Hepatic stellate cell (primary cell): ENCODE measurements around the gene E2F1.

Experiments used
- DNase-seq: peaks from one replicate; pipeline ENCODE4 v3.0.0; 2011; ENCODE audit warnings: low spot score

Gene E2F1

GRCh38 chr20:33687370-33687915, 1.3 kb upstream of the E2F1 start:
- DNase-seq: no peak

DNA sequence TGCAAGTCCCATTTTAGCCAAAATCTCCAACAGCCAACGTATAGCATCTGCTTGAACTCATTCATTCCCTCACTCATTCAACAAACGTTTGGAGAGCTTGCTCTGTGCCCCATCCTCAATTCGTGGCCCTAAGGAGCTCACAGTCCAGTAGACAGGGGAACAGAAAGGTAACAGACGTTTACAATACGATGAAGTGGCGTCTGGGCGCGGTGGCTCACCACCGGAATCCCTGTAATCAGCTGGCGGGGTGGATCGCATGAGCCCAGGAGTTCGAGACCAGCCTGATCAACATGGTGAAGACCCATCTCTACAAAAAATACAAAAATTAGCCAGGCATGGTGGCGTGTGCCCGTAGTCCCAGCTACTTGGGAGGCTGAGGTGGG, 790 bp upstream of the E2F1 start:
- DNase-seq: no peak

DNA sequence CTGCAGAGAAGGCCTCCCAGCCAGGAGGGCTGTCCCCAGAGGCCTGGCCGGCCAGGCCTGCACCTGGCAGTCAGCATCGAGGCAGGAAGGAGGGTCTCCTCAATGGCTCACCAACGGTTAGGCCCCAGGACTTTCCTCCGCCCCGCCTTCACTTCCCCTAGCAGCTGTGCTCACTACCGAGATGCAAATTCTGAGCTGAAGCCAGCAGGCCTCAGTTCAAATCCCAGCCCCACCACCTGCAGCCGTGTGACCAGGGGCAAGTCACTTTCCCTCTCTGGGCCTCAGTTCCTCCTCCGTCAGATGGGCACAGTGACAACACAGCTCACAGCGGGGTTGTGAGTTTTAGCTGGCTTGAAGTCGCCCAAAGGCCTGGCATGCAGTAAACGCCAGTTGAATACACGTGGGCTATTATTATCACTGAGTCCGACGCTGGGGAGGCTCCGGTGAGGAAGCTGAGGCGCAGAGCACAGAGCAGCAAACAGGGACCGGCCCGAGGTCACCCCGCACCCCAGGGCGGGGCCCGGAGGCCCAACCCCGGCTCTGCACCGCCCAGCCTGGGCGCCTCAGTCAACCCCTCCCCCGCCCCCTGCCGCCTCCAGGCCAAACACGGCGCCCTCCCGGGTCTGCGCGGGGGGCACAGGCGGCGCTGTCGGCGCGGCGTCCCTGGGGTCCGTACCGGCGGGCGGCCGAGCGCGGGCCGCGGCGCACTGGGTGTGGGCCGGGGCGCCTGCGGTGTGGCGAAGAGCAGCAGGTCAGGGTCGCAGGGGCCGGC, 671 bp downstream of the E2F1 start:
- peak; percentile 43 for DNase-seq

DNA sequence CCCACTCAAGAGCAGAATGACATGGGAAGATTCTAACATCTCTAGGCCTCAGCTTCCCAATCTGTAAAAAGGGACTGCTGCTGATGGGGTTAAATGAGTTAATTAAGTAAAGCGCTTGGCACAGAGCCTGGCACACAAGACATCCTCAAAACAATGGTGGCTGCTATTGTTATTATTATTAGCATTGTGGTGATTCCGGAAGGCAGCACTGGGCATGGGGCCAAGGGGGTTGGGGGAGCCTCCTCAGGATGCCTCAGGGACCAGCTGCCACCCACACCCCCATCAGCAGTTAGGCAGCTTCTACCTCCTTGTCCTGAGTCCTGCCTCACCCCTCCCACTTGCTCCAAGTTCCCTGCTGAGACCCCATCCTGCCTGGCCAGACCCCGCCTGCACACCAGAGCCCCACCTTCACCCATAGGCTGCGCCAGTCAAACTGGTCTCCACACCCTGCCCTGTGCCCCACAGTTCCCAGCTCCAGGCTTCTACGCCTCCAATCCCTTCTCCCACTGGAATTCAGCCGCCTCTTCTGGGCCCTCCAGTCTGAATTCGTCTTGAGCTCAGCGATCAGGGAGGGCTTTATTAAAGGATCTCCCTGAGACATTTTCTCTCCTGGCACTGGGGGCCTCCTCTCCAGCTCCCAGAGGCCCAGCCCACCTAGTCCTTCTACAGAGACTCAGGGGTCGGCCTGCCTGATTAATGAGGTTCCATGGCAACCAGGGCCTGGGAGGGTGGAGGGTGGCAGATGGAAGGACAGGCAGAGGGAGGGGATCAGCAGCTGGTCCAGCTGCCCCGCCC, 1.5 kb downstream of the E2F1 start:
- DNase-seq: no peak

GRCh38 chr20:33681728-33682353, 4.3 kb downstream of the E2F1 start:
- no peak for DNase-seq

DNA sequence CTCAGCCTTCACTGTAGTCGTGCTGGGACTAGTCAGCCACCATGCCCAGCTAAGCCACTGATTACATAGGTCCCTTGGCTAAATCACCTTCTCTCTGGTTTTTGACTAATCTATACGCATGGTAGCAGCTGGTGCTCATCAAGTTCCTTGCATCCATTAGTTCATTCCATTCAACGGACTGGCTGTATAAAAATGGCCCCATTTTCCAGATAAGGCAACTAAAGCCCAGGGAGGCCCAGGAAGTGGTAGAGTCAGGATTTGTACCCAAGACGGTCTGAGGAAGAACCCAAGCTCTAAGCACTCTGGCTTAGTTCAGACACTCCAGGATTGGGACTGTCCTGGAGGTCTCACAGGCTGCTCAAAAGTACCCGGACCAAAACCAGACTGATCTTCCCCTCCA, 4.9 kb downstream of the E2F1 start:
- DNase-seq: no peak

DNA sequence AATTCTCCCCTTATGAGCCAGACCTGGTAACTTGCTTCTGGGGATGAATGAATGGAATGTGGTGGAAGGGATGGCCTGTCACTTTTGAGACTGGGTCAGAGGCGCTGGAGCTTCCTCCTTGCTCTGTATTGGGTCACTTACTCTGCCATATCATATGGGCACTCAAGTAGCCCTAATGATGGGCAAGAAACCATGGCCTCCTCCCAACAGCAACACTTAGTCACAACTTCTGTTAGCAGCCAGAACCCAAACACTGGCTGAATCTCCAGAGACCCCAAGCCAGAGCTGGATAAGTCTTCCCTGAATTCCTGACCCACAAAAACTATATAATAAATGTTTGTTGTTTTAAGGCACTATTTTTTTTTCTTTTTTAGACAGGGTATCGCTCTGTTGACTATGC, 5.5 kb downstream of the E2F1 start:
- peak; percentile 71 for DNase-seq

GRCh38 chr20:33679758-33680485, 6.3 kb downstream of the E2F1 start:
- DNase-seq: no peak

DNA sequence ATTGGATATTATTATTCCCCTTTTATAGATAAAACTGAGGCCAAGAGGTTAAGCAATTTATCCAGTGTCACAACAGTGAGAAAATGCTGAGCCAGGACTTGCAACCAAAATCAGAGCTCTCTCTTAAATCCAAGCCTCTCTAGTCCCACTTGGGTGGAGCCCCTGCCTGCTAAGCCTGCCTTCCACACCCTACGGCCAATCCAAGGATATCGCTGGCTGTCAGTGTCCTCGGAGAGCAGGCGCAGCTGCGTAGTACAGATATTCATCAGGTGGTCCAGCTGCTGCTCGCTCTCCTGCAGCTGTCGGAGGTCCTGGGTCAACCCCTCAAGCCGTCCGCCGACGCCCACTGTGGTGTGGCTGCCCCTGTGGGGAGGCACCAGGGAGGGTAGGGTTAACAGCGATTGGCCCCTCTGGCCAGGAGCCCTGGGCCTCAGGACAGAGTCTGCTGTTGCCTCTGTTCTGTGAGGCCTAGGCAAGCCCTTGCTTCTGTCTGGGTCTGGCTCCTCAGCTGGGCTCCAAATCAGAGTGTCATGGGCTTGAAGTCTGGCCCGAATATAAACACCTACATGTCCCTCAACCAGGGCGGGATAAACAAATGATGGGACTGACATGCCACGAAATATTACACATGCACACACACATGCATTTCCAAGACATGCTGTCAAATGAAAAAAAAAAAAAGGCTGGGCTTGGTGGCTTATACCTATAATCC, 8.0 kb downstream of the E2F1 start:
- no peak for DNase-seq

- DNase-seq: no peak
These were observed 9.2 kb downstream of the E2F1 start for GRCh38 chr20:33676652-33677645.

- DNase-seq: no peak
These were observed 10.1 kb downstream of the E2F1 start for GRCh38 chr20:33676121-33676520.

- DNase-seq: no peak
These were observed 10.8 kb downstream of the E2F1 start for GRCh38 chr20:33675136-33675959.

DNA sequence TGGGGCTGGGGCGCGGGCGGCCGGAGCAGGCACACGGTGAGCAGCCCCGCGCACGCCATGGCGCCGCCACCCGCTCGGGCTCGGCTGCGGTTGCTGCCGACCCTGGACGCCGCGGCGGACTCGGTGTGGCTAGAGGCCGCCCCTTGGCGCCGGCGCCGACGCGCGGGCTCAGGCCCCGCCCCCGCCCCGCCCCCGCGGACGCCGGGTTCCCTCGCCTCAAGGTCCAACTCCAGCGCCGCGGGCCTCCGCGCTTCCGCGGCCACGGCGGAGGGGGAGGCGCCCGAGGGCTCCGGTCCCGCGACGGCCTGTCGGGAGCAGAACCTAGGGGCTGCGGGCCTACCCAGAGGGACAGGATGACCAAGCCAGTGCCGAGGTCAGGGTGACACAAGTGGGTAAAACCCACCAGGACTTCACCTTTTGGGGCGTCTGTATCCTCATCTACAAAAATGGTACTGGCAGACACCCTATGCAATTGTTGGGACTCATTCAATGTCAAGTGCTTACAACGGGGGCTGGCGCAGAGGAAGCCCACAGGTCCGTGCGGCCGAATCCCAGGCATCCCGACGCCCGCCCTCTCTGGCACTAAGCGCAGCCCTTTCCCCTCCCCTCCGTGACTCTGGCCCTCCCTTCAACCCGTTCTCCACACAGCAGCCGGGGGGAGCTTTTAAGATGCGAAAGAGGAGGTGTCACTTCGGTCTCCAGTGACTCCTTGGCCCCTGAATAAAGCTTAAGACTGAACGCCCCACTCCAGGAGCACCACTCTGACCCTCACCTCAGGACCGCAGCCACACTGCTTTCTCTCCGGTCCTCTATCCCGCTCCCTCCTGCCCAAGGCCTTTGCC, 11.7 kb downstream of the E2F1 start, which contains the start of gene NECAB3:
NECAB3 (minus strand) TSS at position 135 of the 842 bp plus-strand sequence; CDS start at position 59, 76 bp downstream.
- DNase-seq: peak; percentile 88

DNA sequence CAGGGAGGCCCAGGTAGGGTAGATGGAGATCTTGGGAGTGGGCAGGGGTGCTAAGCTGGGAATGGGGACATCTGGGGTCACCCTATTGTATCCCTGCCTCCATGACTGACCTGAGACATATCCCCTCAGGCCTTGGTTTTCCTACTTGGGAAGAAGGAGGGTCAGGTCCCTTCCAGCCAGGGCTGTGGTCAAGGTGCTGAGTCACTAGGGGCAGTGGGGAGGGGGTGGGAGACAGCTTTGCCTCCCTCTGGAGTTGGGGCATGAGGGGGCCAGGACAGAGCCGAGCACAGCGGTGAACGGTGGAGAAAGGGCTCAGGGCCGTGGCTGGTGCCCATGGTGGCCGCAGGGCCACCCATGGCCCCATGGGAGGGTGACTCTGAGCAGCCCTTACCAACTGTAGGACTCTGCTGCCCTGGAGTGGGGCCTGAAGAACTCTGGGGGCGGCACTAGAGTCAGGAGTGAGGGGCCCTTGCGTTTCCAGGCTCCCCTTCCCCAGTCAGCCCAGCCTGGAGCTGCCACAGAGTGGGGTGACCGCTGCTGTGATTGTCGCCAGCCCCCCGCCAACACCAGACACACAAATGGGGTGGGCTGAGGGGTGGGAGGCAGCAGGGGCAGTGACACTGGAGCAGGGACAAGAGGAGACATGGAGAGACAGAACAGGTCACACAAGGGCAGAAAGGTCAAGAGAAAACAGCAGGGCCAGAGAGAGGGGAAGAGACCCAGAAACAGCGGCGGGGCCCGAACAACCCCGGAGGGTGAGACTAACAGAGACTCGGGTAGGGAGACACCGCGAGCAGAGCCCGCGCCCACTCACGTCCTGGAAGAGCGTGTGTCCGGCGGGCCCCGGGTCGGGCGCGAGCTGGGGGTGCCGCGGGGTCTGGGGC, 12.5 kb downstream of the E2F1 start:
- DNase-seq: peak; percentile 73

- no peak for DNase-seq
These were observed 13.1 kb downstream of the E2F1 start for GRCh38 chr20:33673114-33673409.

GRCh38 chr20:33672426-33673113, 13.6 kb downstream of the E2F1 start:
- DNase-seq: no peak
